GM12878 (cell line): ENCODE results near the gene PSMB4. TPM values are rescaled to one million over a fixed set of nuclear protein-coding genes. Genes with fewer than 3 reads are reported as not detected.

Experiments used
- ATAC-seq: fragments of 200-7000 bp; cut with Tn5 transposase; 3 replicates; pipeline ENCODE4 v1.9.1; 2020; ENCODE audit warnings: mild to moderate bottlenecking, moderate library complexity
- BruUV-seq: library from RNA; stranded (reverse); fragments of 400-500 nt; replicated peaks from 2 replicates; lab custom pipeline; 2021; lab: Mats Ljungman, UMichigan
- CTCF ChIA-PET: fragments of 300-600 bp; sonication (Branson Sonifier 250); formaldehyde crosslinking; extraction: SDS; loops from one replicate; lab custom pipeline; 2021; ENCODE audit warnings: inconsistent platforms; lab: Yijun Ruan, JAX
- POLR2A ChIA-PET: fragments of 350-600 bp; formaldehyde crosslinking; extraction: SDS; loops from one replicate; lab custom pipeline; 2021; ENCODE audit warnings: inconsistent platforms; lab: Charles Lee
- RAD21 ChIA-PET: fragments of 300-600 bp; sonication (Branson Sonifier 250); formaldehyde crosslinking; loops from one replicate; lab custom pipeline; 2023; ENCODE audit warnings: antibody characterized with exemption; ENCODE audit not compliant: unreplicated experiment; lab: Charles Lee
- SMC1A ChIA-PET: fragments of 300-600 bp; sonication (Branson Sonifier 250); formaldehyde crosslinking; loops from one replicate; lab custom pipeline; 2023; ENCODE audit not compliant: unreplicated experiment, uncharacterized antibody; lab: Charles Lee
- DNase-seq: peaks from one replicate; pipeline ENCODE4 v3.0.0-alpha.2; 2011; ENCODE audit warnings: low read depth, low spot score
- FAIRE-seq: peaks from 3 replicates; lab custom pipeline; 2011; peaks lifted over from hg19 to GRCh38; lab: Jason Lieb, UNC
- H2AFZ ChIP-seq: 2 replicates; pipeline ENCODE4 v1.6.0; 2011; ENCODE audit warnings: low read depth, low read length, control low read depth; ENCODE audit not compliant: control insufficient read depth
- H3K27ac ChIP-seq: 2 replicates; pipeline ENCODE4 v1.5.1; 2011; ENCODE audit warnings: control low read depth; ENCODE audit not compliant: control insufficient read depth, insufficient read depth
- H3K27me3 ChIP-seq, 2 experiments: replicated peaks in 1 of 2; 2 replicates each; pipeline versions ENCODE4 v1.6.0 to v1.6.1; 2011; ENCODE audit warnings: low read length in 1 of 2; ENCODE audit not compliant: control insufficient read depth in 2 of 2, insufficient read depth in 2 of 2
- H3K36me3 ChIP-seq, 2 experiments: 2 replicates each; pipeline ENCODE4 v1.5.1; 2011; ENCODE audit warnings: low read length in 1 of 2; ENCODE audit not compliant: control insufficient read depth in 2 of 2, insufficient read depth in 2 of 2
- H3K4me1 ChIP-seq: 2 replicates; pipeline ENCODE4 v1.6.1; 2011; ENCODE audit warnings: mild to moderate bottlenecking, low read length, moderate library complexity, mixed read lengths; ENCODE audit not compliant: control insufficient read depth, insufficient read depth
- H3K4me2 ChIP-seq: 2 replicates; pipeline ENCODE4 v1.6.0; 2011; ENCODE audit warnings: control low read depth; ENCODE audit not compliant: control insufficient read depth, insufficient read depth
- H3K4me3 ChIP-seq: fragments of 200-600 bp; sonication (generic); 2 replicates; pipeline ENCODE4 v1.5.1; 2016
- H3K79me2 ChIP-seq: 2 replicates; pipeline ENCODE4 v1.6.0; 2011; ENCODE audit warnings: low read length; ENCODE audit not compliant: control insufficient read depth, insufficient read depth
- H3K9ac ChIP-seq: 2 replicates; pipeline ENCODE4 v1.8.0; 2011; ENCODE audit warnings: low read length, control low read depth, mixed read lengths; ENCODE audit not compliant: control insufficient read depth, insufficient read depth
- H3K9me3 ChIP-seq: replicated peaks from 3 replicates; pipeline ENCODE4 v1.5.1; 2011; ENCODE audit warnings: mild to moderate bottlenecking, low read length; ENCODE audit not compliant: control insufficient read depth, insufficient read depth
- H4K20me1 ChIP-seq: 2 replicates; pipeline ENCODE4 v1.6.0; 2011; ENCODE audit not compliant: control insufficient read depth, insufficient read depth
- BRCA1 ChIP-seq: IDR thresholded peaks from 2 replicates; pipeline ENCODE4 v1.6.1; 2011; ENCODE audit warnings: low read depth, low read length, improper control_type of control experiment
- ETV6 ChIP-seq, 2 experiments: fragments of 450-650 bp in 1 of 2; IDR thresholded peaks in 1 of 2; conservative IDR thresholded peaks in 1 of 2; 2 replicates each; pipeline ENCODE4 v1.6.1; 2014; ENCODE audit warnings: antibody characterized with exemption in 1 of 2, borderline replicate concordance in 1 of 2, low read depth in 1 of 2, mild to moderate bottlenecking in 1 of 2, moderate library complexity in 1 of 2
- POLR2AphosphoS5 ChIP-seq: IDR thresholded peaks from 2 replicates; pipeline ENCODE4 v1.6.1; 2011; ENCODE audit warnings: mild to moderate bottlenecking, low read length, inconsistent platforms
- ZBTB33 ChIP-seq: fragments of 450-650 bp; IDR thresholded peaks from 2 replicates; pipeline ENCODE4 v1.6.1; 2017; ENCODE audit warnings: mild to moderate bottlenecking
- WGBS: methylation state at CpG from one replicate; pipeline ENCODE4 v1.1.6; 2016; ENCODE audit warnings: low lambda C conversion rate; ENCODE audit not compliant: insufficient replicate concordance, insufficient coverage; ENCODE audit errors: missing lambda C conversion rate; 5-methylcytosine and 5-hydroxymethylcytosine counted together
- in situ Hi-C: fragments of 300-500 bp; cut with MboI; formaldehyde crosslinking; loops from 9 replicates; pipeline ENCODE4 v1.14.3; 2018; ENCODE audit warnings: mixed read lengths
- intact Hi-C: fragments of 100-400 bp; cut with micrococcal nuclease; formaldehyde crosslinking; loops from one replicate; pipeline ENCODE4 v1.14.2; 2022; ENCODE audit not compliant: unreplicated experiment
- polyA plus RNA-seq, 11 experiments: library from polyadenylated mRNA; depleted of rRNA in 4 of 11; unstranded in 6 of 11; stranded (reverse) in 5 of 11; fragments of >200 nt; fragmentation: Nextera tagmentation in 4 of 11; fragmentation: Illumina TruSeq in 1 of 11; extraction: Ambion mirVana in 4 of 11; extraction: Trizol in 1 of 11; gene quantifications; 1 replicate in 1 of 11; 2 replicates in 10 of 11; pipeline versions ENCODE4 v1.2.1 to v1.2.3, GENCODE V29; 2011 to 2016; ENCODE audit warnings: inconsistent platforms in 2 of 11, missing spikeins in 2 of 11, low read depth in 1 of 11
- total RNA-seq, 4 experiments: library from RNA; depleted of rRNA in 3 of 4; stranded (reverse); fragments of >200 nt in 3 of 4; fragmentation: Illumina TruSeq in 1 of 4; extraction: Trizol in 1 of 4; gene quantifications; 2 replicates each; pipeline versions ENCODE4 v1.2.1 to v1.2.3, GENCODE V29; 2013 to 2021

PSMB4 gene
- total and polyA plus RNA-seq, 10 of the 15 experiments (the other 5 are each of a cell fraction or from before 2014, with no cell fraction given) = 278 to 610 (median 421) TPM

- no peak for ATAC-seq
- H3K27ac ChIP-seq = no peak overlapping the region
- H2AFZ ChIP-seq = no peak overlapping the region
- H3K9ac ChIP-seq = no peak overlapping the region
- in situ Hi-C loops (no loop called here), intact Hi-C loops (no loop called here)
- H3K4me2 ChIP-seq = no peak overlapping the region
- BruUV-seq = no TSS peak
- TF ChIP-seq ETV6 (conservative IDR thresholded peaks at IDR 0.05 in 1 of 2, IDR thresholded peaks at IDR 0.05 in 1 of 2; ENCODE audit: borderline replicate concordance in 1 of 2, low read depth in 1 of 2) = no peak
- TF ChIP-seq POLR2AphosphoS5 = no peak
- TF ChIP-seq BRCA1 = no peak
- no peak for TF ChIP-seq ZBTB33
- H3K79me2 ChIP-seq = no peaks in the 10 kb centered on the region
- ChIA-PET SMC1A (interaction anchor here (2.5 kb wide), 1 partner anchor 8 kb away, joined by 9 read pairs; no protein-coding TSS in a partner anchor), CTCF (no interaction called here), RAD21 (no interaction called here), POLR2A (interaction anchor here (0.6 to 0.7 kb wide), 3 partner anchors 11 to 970 kb away, joined by 3 to 4 read pairs (median 4); partner anchors contain the start of gene MINDY1)
- no peaks in the 10 kb centered on the region for H3K27me3 ChIP-seq
- H3K4me3 ChIP-seq = no peak overlapping the region
- no peaks in the 10 kb centered on the region for H3K9me3 ChIP-seq
- FAIRE-seq = no peak
- no peaks in the 10 kb centered on the region for H3K4me1 ChIP-seq
- no peaks in the 10 kb centered on the region for H4K20me1 ChIP-seq
- 98% methylated on average over 4 of the region's 4 CpGs for WGBS
- DNase-seq = no peak
- H3K36me3 ChIP-seq = peaks cover 8 to 39% of the 10 kb centered on the region in 2 experiments
Observed at GRCh38 chr1:151416231-151416630, 16.9 kb downstream of the PSMB4 start.
